ENCODE data around the gene AOAH. TPM values are rescaled to one million over a fixed set of nuclear protein-coding genes. Genes with fewer than 3 reads are reported as not detected.

Gene AOAH
- total RNA-seq, 1 experiment from 2014 or later = not detected

DNA sequence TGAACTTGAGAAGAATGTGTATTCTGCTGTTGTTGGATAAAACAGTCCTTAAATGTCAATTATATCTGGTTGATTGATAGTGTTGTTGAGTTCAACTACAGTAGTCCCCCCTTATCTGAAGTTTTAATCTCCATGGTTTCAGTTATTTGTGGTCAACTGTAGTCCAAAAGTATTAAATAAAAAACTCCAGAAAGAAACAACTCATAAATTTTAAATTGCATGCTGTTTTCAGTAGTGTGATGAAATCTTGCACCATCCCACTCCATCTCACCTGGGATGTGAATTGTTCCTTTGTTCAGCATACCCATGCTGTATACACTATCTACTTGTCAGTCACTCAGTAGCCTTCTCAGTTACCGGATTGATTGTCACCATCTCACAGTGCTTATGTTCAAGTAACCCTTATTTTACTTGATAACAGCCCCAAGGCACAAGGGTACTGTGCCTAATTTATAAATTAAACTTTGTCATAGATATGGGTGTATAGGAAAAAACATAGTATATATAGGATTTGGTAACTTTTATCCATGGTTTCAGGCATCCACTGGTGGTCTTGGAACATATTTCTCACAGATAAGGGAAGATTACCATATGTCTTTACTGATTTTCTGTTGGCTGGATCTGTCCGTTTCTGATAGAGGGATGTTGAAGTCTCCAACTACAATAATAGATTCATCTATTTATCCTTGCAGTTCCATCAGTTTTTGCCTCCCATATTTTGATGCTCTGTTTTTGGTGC, 57.1 kb downstream of the AOAH start:
- BruUV-seq (replicated peaks) = no TSS peak
- POLR2A ChIA-PET = no interaction called here

DNA sequence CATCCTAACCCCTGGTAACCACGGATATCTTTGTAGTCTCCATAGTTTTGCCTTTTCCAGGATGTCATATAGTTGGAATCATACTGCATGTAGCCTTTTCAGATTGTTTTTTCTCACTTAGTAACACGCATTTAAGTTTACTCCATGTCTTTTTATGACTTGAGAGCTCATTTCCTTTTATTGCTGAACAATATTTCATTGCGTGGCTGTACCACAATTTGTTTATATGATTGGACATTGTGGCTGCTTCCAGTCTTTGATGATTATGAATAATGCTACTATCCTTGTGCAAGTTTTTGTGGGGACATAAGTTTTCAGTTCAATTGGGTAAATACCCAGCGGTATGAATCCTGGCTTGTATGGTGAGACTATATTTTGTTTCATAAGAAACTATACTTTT, 60.8 kb downstream of the AOAH start:
- Histone ChIP-seq H3K4me3 (ENCODE audit: low read depth, low read length) (no peak overlapping the region), H3K27me3 (replicated peaks; ENCODE audit: control insufficient read depth, insufficient read depth, low read length) (no peaks in the 10 kb centered on the region), H3K4me1 (no peaks in the 10 kb centered on the region), H3K36me3 (ENCODE audit: control insufficient read depth, insufficient read depth, low read length) (no peaks in the 10 kb centered on the region), H3K9me3 (no peaks in the 10 kb centered on the region)
- TF ChIP-seq, protein P1, sequence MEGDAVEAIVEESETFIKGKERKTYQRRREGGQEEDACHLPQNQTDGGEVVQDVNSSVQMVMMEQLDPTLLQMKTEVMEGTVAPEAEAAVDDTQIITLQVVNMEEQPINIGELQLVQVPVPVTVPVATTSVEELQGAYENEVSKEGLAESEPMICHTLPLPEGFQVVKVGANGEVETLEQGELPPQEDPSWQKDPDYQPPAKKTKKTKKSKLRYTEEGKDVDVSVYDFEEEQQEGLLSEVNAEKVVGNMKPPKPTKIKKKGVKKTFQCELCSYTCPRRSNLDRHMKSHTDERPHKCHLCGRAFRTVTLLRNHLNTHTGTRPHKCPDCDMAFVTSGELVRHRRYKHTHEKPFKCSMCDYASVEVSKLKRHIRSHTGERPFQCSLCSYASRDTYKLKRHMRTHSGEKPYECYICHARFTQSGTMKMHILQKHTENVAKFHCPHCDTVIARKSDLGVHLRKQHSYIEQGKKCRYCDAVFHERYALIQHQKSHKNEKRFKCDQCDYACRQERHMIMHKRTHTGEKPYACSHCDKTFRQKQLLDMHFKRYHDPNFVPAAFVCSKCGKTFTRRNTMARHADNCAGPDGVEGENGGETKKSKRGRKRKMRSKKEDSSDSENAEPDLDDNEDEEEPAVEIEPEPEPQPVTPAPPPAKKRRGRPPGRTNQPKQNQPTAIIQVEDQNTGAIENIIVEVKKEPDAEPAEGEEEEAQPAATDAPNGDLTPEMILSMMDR (IDR thresholded peaks at IDR 0.05; ENCODE audit: insufficient read depth in 1 of 2, low read depth in 1 of 2, low read length in 1 of 2, severe bottlenecking in 1 of 2, unreplicated experiment in 1 of 2) = no peak
- Mint-ChIP-seq H3K4me3 (ENCODE audit: unreplicated experiment) (no peak overlapping the region), H3K36me3 (ENCODE audit: insufficient read depth, unreplicated experiment) (no peaks in the 10 kb centered on the region), H3K27me3 (ENCODE audit: insufficient read depth, unreplicated experiment) (no peaks in the 10 kb centered on the region), H3K9me3 (ENCODE audit: unreplicated experiment) (peaks cover 6% of the 10 kb centered on the region), H3K27ac (ENCODE audit: unreplicated experiment) (no peak overlapping the region), H3K4me1 (ENCODE audit: low read depth, unreplicated experiment) (peaks cover 7% of the 10 kb centered on the region)
- DNase-seq = no peak
- CTCF ChIA-PET = no interaction called here
- intact Hi-C loops (cut with micrococcal nuclease; ENCODE audit: unreplicated experiment) = loop anchor here (1.0 kb wide), 1 partner anchor 32 kb away; no protein-coding TSS in a partner anchor
- POLR2A ChIA-PET = no interaction called here
- BruUV-seq (replicated peaks) = no TSS peak

More for the DNA sequence above, 57.1 kb downstream of the AOAH start:
- no peak overlapping the region for H3K4me3 Mint-ChIP-seq (ENCODE audit: unreplicated experiment)
- no peak overlapping the region for H3K27ac Mint-ChIP-seq (ENCODE audit: unreplicated experiment)
- Histone ChIP-seq H3K4me3 (ENCODE audit: low read depth, low read length) (no peak overlapping the region), H3K4me1 (no peaks in the 10 kb centered on the region), H3K9me3 (no peaks in the 10 kb centered on the region), H3K27me3 (replicated peaks; ENCODE audit: control insufficient read depth, insufficient read depth, low read length) (no peaks in the 10 kb centered on the region), H3K36me3 (ENCODE audit: control insufficient read depth, insufficient read depth, low read length) (no peaks in the 10 kb centered on the region)
- H3K27me3 Mint-ChIP-seq (ENCODE audit: insufficient read depth, unreplicated experiment) = no peaks in the 10 kb centered on the region
- no peaks in the 10 kb centered on the region for H3K36me3 Mint-ChIP-seq (ENCODE audit: insufficient read depth, unreplicated experiment)
- peaks cover 6% of the 10 kb centered on the region for H3K9me3 Mint-ChIP-seq (ENCODE audit: unreplicated experiment)
- intact Hi-C loops (cut with micrococcal nuclease; ENCODE audit: unreplicated experiment) = no loop called here
- no peak for DNase-seq
- TF ChIP-seq, protein P1 (IDR thresholded peaks at IDR 0.05; ENCODE audit: insufficient read depth in 1 of 2, low read depth in 1 of 2, low read length in 1 of 2, severe bottlenecking in 1 of 2, unreplicated experiment in 1 of 2) = no peak
- CTCF ChIA-PET = no interaction called here
- H3K4me1 Mint-ChIP-seq (ENCODE audit: low read depth, unreplicated experiment) = no peaks in the 10 kb centered on the region

DNA sequence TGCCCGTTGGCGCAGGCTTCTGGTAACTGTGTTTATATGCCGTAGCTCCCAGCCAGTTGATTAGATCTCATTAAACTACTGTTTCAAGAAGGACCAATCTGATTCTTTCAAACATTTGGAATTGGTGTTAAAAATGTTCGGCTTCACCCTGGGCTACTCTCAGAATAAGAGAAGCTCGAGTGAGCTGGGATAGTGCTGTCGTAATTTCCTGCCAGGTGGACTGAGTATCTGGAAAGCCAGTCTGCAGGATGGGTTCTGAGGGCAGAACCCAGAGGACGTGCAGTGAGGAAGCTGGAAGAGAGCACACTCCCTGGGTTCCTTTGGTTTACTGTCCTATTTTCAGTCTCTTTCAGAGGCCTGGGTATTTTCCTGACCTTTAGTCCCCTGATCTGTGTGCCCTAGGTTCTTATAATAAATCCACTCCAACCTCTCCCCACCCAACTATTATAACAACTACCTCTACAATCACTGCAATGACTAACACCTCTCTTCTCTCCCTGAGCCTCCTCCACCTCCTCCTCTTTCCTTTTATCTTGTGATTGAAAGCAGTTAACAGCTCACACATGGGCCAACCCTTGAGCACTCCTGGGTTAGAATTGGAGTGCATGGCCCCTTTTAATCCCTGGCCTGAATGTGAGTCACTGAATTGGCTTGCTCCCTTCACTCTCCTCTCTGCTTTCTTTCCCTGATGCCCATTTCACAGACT, 63.0 kb downstream of the AOAH start:
- Mint-ChIP-seq H3K27me3 (ENCODE audit: insufficient read depth, unreplicated experiment) (no peaks in the 10 kb centered on the region), H3K27ac (ENCODE audit: unreplicated experiment) (peak overlapping the region; percentile 23), H3K36me3 (ENCODE audit: insufficient read depth, unreplicated experiment) (no peaks in the 10 kb centered on the region), H3K9me3 (ENCODE audit: unreplicated experiment) (peaks cover 6% of the 10 kb centered on the region), H3K4me3 (ENCODE audit: unreplicated experiment) (no peak overlapping the region), H3K4me1 (ENCODE audit: low read depth, unreplicated experiment) (peaks cover 7% of the 10 kb centered on the region)
- POLR2A ChIA-PET = no interaction called here
- intact Hi-C loops (cut with micrococcal nuclease; ENCODE audit: unreplicated experiment) = no loop called here
- Histone ChIP-seq H3K9me3 (no peaks in the 10 kb centered on the region), H3K4me3 (ENCODE audit: low read depth, low read length) (no peak overlapping the region), H3K36me3 (ENCODE audit: control insufficient read depth, insufficient read depth, low read length) (no peaks in the 10 kb centered on the region), H3K27me3 (replicated peaks; ENCODE audit: control insufficient read depth, insufficient read depth, low read length) (no peaks in the 10 kb centered on the region), H3K4me1 (no peaks in the 10 kb centered on the region)
- DNase-seq = no peak
- BruUV-seq (replicated peaks) = no TSS peak
- TF ChIP-seq, protein P1 (IDR thresholded peaks at IDR 0.05; ENCODE audit: insufficient read depth in 1 of 2, low read depth in 1 of 2, low read length in 1 of 2, severe bottlenecking in 1 of 2, unreplicated experiment in 1 of 2) = no peak
- CTCF ChIA-PET = no interaction called here

All from Caco-2 (cell line).